ENCODE measurements around the gene ABTB1. TPM values are rescaled to one million over a fixed set of nuclear protein-coding genes. Genes with fewer than 3 reads are reported as not detected.

The ABTB1 gene
- total RNA-seq, 1 donor from 2014 or later, result 11.8 TPM

DNA sequence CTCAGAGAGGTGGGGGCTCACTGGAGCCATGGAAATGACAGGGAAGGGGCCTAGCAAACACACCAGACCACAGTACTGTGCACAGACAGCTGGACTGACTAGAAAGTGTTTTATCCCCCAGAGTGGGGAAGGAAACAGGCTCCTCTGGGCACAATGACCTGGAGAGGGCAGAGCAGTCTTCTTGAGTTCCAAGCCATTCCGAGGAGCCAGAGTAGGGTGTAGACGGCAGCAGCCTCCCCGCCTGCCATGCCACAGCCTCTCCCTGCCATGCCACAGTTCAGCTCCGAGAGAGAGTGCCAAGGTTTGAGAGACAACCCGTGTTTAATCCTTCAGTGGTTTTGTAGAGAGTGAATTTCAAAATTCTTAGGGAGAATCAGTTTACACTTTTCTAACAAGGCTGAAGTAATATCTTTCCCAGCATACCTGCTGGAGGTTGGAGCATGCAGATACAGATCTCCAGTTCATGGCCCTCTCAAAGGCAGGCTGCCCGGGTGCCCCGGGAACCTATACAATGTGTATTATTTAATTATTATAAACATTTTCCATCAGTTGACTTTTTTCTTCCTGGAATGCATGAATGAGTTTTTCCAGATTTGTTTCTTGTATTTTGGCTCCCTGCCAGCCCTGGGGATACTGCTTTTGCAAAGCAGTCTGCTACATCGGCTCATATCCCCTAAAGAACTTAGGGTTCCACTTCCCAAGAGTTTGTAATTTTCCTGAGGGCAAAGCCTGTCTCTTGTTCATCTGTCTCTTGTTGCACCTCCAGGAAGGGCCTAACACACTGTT, 40.5 kb upstream of the ABTB1 start:
- Histone ChIP-seq H3K4me2 (ENCODE audit: low read length) (no peak overlapping the region), H3K4me3 (ENCODE audit: insufficient read depth, low read depth, low read length) (no peak overlapping the region), H3K27me3 (ENCODE audit: insufficient read depth, low read length) (peaks cover 26% of the 10 kb centered on the region), H3K79me2 (ENCODE audit: insufficient read depth, low read length) (no peaks in the 10 kb centered on the region), H3K36me3 (ENCODE audit: insufficient read depth, low read length) (no peaks in the 10 kb centered on the region), H2AFZ (ENCODE audit: low read depth, low read length) (no peak overlapping the region), H3K9ac (ENCODE audit: low read length) (no peak overlapping the region), H3K4me1 (ENCODE audit: insufficient read depth, low read length) (peaks cover 9% of the 10 kb centered on the region), H3K9me3 (ENCODE audit: insufficient read depth, low read depth, low read length) (no peaks in the 10 kb centered on the region), H4K20me1 (ENCODE audit: insufficient read depth, low read length) (no peaks in the 10 kb centered on the region), H3K27ac (ENCODE audit: low read depth, low read length) (no peak overlapping the region)
- TF ChIP-seq, protein P1, sequence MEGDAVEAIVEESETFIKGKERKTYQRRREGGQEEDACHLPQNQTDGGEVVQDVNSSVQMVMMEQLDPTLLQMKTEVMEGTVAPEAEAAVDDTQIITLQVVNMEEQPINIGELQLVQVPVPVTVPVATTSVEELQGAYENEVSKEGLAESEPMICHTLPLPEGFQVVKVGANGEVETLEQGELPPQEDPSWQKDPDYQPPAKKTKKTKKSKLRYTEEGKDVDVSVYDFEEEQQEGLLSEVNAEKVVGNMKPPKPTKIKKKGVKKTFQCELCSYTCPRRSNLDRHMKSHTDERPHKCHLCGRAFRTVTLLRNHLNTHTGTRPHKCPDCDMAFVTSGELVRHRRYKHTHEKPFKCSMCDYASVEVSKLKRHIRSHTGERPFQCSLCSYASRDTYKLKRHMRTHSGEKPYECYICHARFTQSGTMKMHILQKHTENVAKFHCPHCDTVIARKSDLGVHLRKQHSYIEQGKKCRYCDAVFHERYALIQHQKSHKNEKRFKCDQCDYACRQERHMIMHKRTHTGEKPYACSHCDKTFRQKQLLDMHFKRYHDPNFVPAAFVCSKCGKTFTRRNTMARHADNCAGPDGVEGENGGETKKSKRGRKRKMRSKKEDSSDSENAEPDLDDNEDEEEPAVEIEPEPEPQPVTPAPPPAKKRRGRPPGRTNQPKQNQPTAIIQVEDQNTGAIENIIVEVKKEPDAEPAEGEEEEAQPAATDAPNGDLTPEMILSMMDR (IDR thresholded peaks at IDR 0.05; ENCODE audit: insufficient read depth, low read depth, low read length), result no peak
- no peak for TF ChIP-seq EZH2 (IDR thresholded peaks at IDR 0.05; ENCODE audit: insufficient read depth, low read length)
- peaks cover 2% of the 10 kb centered on the region for H3K9me3 Mint-ChIP-seq (ENCODE audit: unreplicated experiment)
- H3K36me3 Mint-ChIP-seq (ENCODE audit: low read depth, unreplicated experiment), result peaks cover 6% of the 10 kb centered on the region
- H3K4me1 Mint-ChIP-seq (ENCODE audit: low read depth, unreplicated experiment), result peaks cover 10% of the 10 kb centered on the region
- DNase-seq (ENCODE audit: low read depth) (no peak), FAIRE-seq (no peak)
- peak overlapping the region; percentile 34 for H3K27ac Mint-ChIP-seq (ENCODE audit: unreplicated experiment)
- H3K27me3 Mint-ChIP-seq (ENCODE audit: low read depth, unreplicated experiment), result peaks cover 34% of the 10 kb centered on the region
- H3K4me3 Mint-ChIP-seq (ENCODE audit: unreplicated experiment), result no peak overlapping the region

DNA sequence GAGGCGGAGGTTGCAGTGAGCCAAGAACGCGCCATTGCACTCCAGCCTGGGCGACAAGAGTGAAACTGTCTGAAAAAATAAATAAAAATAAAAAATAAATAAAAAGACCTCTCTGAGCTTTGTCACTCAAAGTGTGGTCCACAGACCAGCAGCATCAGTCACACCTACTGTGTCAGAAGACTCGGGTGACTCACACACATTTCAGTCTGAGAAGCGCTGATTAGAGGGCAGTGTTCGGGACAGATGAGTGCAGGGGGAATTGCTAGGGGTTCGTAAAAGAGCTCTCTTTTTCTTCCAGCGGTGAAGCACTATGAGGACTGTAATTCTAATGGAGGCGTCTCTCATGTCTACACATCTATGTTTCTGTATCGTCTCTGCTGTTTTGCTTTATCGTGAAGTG, 38.1 kb upstream of the ABTB1 start:
- Histone ChIP-seq H2AFZ (ENCODE audit: low read depth, low read length) (no peak overlapping the region), H3K9ac (ENCODE audit: low read length) (no peak overlapping the region), H3K4me3 (ENCODE audit: insufficient read depth, low read depth, low read length) (no peak overlapping the region), H3K79me2 (ENCODE audit: insufficient read depth, low read length) (no peaks in the 10 kb centered on the region), H3K9me3 (ENCODE audit: insufficient read depth, low read depth, low read length) (no peaks in the 10 kb centered on the region), H4K20me1 (ENCODE audit: insufficient read depth, low read length) (no peaks in the 10 kb centered on the region), H3K27me3 (ENCODE audit: insufficient read depth, low read length) (peaks cover 12% of the 10 kb centered on the region), H3K4me1 (ENCODE audit: insufficient read depth, low read length) (peaks cover 9% of the 10 kb centered on the region), H3K4me2 (ENCODE audit: low read length) (no peak overlapping the region), H3K36me3 (ENCODE audit: insufficient read depth, low read length) (no peaks in the 10 kb centered on the region), H3K27ac (ENCODE audit: low read depth, low read length) (no peak overlapping the region)
- FAIRE-seq (no peak), DNase-seq (ENCODE audit: low read depth) (no peak)
- Mint-ChIP-seq H3K4me3 (ENCODE audit: unreplicated experiment) (no peak overlapping the region), H3K4me1 (ENCODE audit: low read depth, unreplicated experiment) (peaks cover 30% of the 10 kb centered on the region), H3K36me3 (ENCODE audit: low read depth, unreplicated experiment) (peaks cover 6% of the 10 kb centered on the region), H3K27me3 (ENCODE audit: low read depth, unreplicated experiment) (peaks cover 16% of the 10 kb centered on the region), H3K9me3 (ENCODE audit: unreplicated experiment) (peaks cover 1% of the 10 kb centered on the region), H3K27ac (ENCODE audit: unreplicated experiment) (no peak overlapping the region)
- TF ChIP-seq, protein P1 (IDR thresholded peaks at IDR 0.05; ENCODE audit: insufficient read depth, low read depth, low read length), result no peak
- no peak for TF ChIP-seq EZH2 (IDR thresholded peaks at IDR 0.05; ENCODE audit: insufficient read depth, low read length)

DNA sequence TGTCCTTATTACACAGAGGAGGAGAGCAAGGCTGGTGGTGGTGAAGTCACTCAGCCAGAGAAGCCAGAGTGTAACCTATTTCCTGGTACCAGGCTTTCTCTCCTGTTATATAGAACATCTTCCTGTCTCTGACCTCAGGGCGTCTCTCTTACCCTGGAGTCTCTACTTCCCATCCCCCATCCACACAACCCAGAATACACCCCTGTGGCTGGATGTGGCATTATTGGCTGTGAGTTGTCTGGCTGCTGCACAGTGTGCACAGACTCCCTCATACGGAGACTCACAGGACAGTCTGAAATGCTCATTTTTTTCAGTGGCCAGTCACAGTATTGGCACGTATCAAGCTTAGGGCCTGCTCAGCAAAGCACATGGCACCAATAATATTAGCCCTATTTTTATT, 35.2 kb upstream of the ABTB1 start:
- no peaks in the 10 kb centered on the region for H3K27me3 ChIP-seq (ENCODE audit: insufficient read depth, low read length)
- no peaks in the 10 kb centered on the region for H3K9me3 ChIP-seq (ENCODE audit: insufficient read depth, low read depth, low read length)
- peaks cover 10% of the 10 kb centered on the region for H3K4me1 ChIP-seq (ENCODE audit: insufficient read depth, low read length)
- Mint-ChIP-seq H3K27me3 (ENCODE audit: low read depth, unreplicated experiment) (peaks cover 5% of the 10 kb centered on the region), H3K36me3 (ENCODE audit: low read depth, unreplicated experiment) (no peaks in the 10 kb centered on the region), H3K4me3 (ENCODE audit: unreplicated experiment) (no peak overlapping the region), H3K9me3 (ENCODE audit: unreplicated experiment) (no peaks in the 10 kb centered on the region), H3K27ac (ENCODE audit: unreplicated experiment) (peak overlapping the region; percentile 77), H3K4me1 (ENCODE audit: low read depth, unreplicated experiment) (peaks cover 30% of the 10 kb centered on the region)
- no peak overlapping the region for H3K9ac ChIP-seq (ENCODE audit: low read length)
- H3K27ac ChIP-seq (ENCODE audit: low read depth, low read length), result no peak overlapping the region
- no peaks in the 10 kb centered on the region for H4K20me1 ChIP-seq (ENCODE audit: insufficient read depth, low read length)
- H2AFZ ChIP-seq (ENCODE audit: low read depth, low read length), result no peak overlapping the region
- FAIRE-seq (no peak), DNase-seq (ENCODE audit: low read depth) (no peak)
- no peaks in the 10 kb centered on the region for H3K36me3 ChIP-seq (ENCODE audit: insufficient read depth, low read length)
- H3K4me3 ChIP-seq (ENCODE audit: insufficient read depth, low read depth, low read length), result no peak overlapping the region
- H3K79me2 ChIP-seq (ENCODE audit: insufficient read depth, low read length), result no peaks in the 10 kb centered on the region
- TF ChIP-seq EZH2 (IDR thresholded peaks at IDR 0.05; ENCODE audit: insufficient read depth, low read length), result no peak
- TF ChIP-seq, protein P1 (IDR thresholded peaks at IDR 0.05; ENCODE audit: insufficient read depth, low read depth, low read length), result no peak
- no peak overlapping the region for H3K4me2 ChIP-seq (ENCODE audit: low read length)
